GM10266 (cell line): ENCODE measurements around the gene M6PR.

Source experiments
- DNase-seq: peaks from one replicate; pipeline ENCODE4 v3.0.0; 2012; ENCODE audit errors: extremely low spot score
- CTCF ChIP-seq: IDR thresholded peaks from 2 replicates; pipeline ENCODE4 v1.5.1; 2012; ENCODE audit warnings: mild to moderate bottlenecking, low read depth; ENCODE audit not compliant: control insufficient read depth, insufficient read depth; ENCODE audit errors: missing control alignments

M6PR gene

DNA sequence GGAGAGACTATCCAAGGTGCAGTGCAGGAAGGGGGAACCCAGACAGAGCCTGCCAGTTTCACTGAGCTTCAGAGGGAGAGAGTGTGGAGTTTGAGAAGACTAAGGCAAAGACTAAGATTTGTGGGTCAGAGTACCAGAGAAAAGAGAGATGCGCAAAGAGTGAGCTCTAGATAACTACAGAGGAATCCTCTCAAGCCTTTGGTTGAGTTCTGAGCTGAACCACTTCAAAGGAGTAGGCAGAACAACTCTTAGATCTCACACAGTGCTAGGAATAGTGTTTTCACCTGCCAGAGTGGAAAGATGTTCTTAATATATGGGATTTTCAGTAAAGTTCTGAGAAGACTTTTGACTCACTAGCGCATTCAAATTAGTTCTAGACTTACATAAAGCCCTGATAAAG, 10.7 kb upstream of the M6PR start:
- no peak for DNase-seq
- TF ChIP-seq CTCF = no peak

DNA sequence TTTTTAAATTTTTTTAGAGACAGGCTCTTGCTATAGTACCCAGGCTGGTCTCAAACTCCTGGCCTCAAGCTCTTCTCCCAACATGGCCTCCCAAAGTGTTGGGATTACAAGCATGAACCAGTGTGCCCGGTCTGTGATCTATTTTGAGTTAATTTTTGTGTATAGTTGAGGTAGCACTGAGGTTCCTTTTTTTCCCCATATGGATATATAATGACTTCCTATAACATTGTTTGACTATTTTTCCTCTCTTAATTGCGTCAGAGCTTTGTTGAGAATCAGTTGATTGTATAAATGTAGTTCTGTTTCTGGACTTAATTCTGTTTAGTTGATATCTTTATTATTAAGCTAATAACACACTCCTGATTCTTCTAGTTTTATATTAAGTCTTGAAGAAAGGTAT, 8.6 kb upstream of the M6PR start:
- no peak for TF ChIP-seq CTCF
- DNase-seq = no peak

DNA sequence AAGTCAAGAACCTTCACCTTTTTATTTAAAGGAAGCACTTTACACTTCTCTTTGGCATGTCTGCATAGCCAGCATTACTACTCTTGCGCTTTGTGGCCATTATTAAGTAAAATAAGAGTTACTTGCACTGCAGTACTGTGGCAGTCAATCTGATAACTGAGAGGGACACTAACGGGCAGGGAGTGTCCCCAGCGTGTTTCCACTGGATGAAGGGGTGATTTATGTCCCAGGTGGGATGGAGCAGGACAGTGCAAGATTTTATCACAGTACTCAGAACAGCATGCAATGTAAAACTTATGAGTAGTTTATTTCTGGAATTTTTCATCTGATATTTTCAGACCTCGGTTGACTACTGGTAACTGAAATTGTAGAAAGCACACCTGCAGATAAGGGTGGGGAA, 8.1 kb upstream of the M6PR start:
- TF ChIP-seq CTCF = no peak
- no peak for DNase-seq

DNA sequence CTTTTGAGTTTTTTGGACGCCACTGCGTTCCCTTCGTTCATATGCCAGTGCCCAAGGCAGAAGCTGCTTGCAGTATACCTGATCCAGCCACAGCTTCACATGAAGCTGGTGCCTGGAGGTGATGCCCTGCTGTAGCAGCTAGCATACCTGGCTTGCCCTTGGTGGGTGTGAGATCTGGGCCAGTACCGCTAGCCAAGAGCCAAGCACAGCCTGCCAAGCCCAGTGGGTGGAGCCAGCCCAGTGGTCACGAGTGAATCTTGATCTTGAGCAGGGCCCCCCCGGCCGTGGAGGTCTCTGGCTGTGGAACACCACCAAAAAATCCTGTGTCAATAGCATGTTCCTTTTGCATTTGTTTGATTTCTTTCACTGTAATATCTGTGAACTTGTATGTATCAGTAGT, 7.3 kb upstream of the M6PR start:
- DNase-seq = no peak
- TF ChIP-seq CTCF = no peak

GRCh38 chr12:8956073-8956472, 6.6 kb upstream of the M6PR start:
- no peak for DNase-seq
- no peak for TF ChIP-seq CTCF

DNA sequence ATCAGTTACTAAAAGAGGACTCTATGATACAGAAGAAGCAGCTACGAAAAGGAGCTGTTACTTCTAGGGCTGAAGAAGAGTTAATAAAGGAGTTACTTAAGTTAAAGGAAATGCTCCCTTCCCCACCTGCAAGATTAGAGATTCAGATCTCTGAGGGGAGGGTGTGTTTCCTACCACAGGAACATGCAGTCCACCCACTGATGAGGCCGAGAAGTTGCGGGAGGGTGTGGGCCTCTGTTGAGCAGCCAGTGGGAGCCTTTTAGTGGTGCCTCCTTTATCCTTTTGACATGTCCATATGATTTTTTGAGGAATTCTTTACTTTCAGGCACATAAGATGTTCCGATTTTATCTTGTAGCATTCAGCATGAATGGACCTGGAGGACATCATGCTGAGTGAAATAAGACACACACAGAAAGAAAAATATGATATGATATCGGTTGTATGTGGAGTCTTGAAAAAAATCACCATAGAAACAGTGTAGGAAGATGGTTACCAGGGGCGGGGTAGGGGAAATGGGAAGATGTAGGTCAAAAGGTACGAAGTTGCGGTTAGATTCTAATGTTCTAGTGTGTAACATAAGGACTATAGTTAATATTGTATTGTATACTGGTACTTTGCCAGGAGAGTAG, 4.4 kb upstream of the M6PR start:
- no peak for TF ChIP-seq CTCF
- no peak for DNase-seq

DNA sequence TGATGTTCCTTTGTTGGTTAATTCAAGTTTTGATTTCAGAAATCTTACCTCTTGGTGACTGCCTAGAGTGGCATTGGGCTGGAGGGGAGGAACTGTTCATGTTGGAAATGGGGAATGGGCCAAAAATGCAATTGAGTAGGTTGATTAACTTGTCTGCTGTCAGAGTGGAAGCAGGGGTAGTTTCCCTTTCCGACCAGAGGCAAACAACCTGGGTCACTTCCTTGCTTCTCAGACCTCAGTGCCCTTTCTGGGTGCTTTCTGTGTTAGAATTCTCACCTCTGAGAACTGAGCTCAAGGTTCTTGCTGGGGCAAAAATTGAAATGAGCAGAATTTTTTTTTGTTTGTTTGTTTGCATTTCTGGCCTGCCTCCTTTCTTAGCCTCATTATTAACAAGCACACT, 2.3 kb upstream of the M6PR start:
- TF ChIP-seq CTCF = no peak
- DNase-seq = peak; percentile 28
